ENCODE results near the gene TAX1BP3. TPM values are rescaled to one million over a fixed set of nuclear protein-coding genes. Genes with fewer than 3 reads are reported as not detected.

Gene TAX1BP3
- polyA plus RNA-seq, 1 of the 3 experiments (the other 2 are of a cell fraction): 192 TPM

DNA sequence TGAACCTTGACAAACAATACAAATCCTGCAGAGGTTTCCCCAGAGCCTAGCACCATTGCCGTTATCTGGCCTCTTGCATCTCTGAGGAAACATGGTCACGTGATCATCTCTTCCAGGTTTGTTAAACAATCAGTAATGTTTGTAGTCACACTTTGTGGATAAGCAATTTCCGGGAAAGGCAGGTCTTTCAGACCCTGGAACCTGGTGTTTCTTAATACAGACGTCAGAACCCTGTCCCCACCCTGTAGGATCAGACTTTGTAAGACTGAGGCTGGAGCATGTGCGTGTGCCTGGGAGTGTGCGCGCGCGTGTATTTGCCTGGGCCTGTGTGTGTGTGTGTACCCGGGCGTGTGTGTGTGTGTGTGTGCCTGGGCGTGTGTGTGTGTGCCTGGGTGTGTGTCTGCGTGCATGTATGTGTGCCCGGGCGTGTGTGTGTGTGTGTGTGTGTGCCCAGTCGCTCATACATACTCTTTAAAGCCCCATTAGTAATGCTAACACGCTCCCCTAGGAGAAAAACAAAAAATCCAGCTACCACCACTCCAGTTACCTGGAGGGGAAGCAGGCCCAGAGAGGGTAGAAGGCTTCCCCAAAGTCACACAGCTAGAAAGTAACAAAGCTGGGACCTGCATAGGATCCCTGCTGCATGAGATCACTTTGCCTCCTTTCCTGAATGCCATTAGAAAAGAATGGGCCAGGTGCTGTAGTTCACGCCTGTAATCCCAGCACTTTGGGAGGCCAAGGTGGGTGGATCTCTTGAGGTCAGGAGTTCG lies 26.5 kb downstream of the TAX1BP3 start:
- no peaks in the 10 kb centered on the region for H3K27me3 ChIP-seq (ENCODE audit: insufficient read depth)
- peaks cover 0 to 3% of the 10 kb centered on the region in 2 experiments; a peak in 1 of 4 replicates for H3K4me1 ChIP-seq (ENCODE audit: control insufficient read depth in 1 of 2, insufficient read depth in 2 of 2, low read depth in 1 of 2, low read length in 1 of 2)
- no peak overlapping the region for H2AFZ ChIP-seq (ENCODE audit: low read depth)
- H3K9me3 ChIP-seq: no peaks in the 10 kb centered on the region
- no peaks in the 10 kb centered on the region for H4K20me1 ChIP-seq (ENCODE audit: insufficient read depth)
- DNase-seq: no peak
- 71% methylated on average over 18 of the region's 19 CpGs for WGBS (ENCODE audit: low lambda C conversion rate)
- ChIA-PET POLR2A (no interaction called here), CTCF (interaction anchor here (1.0 to 1.5 kb wide), 3 partner anchors 41 to 106 kb away, joined by 3 read pairs; no protein-coding TSS in a partner anchor)
- no peak overlapping the region for H3K9ac ChIP-seq
- no peaks in the 10 kb centered on the region for H3K36me3 ChIP-seq (replicated peaks in 1 of 2; ENCODE audit: control insufficient read depth in 1 of 2, insufficient read depth in 2 of 2, low read length in 1 of 2)
- no peak overlapping the region for H3K4me3 ChIP-seq (ENCODE audit: low read depth in 2 of 2, low read length in 1 of 2)
- H3K9me2 ChIP-seq: no peaks in the 10 kb centered on the region
- H3K79me2 ChIP-seq (ENCODE audit: insufficient read depth): no peaks in the 10 kb centered on the region
- H3F3A ChIP-seq (replicated peaks; ENCODE audit: insufficient read depth): no peaks in the 10 kb centered on the region
- TF ChIP-seq SMC3 (IDR thresholded peaks at IDR 0.05; ENCODE audit: low read depth, low read length) (no peak), TCF12 (IDR thresholded peaks at IDR 0.05) (no peak), FOXJ3 (CRISPR knock-in tag; IDR thresholded peaks at IDR 0.05) (no peak), JUND (IDR thresholded peaks at IDR 0.05) (no peak), RFX5 (IDR thresholded peaks at IDR 0.05; ENCODE audit: low read length) (no peak)
- TF ChIP-seq, protein P1, sequence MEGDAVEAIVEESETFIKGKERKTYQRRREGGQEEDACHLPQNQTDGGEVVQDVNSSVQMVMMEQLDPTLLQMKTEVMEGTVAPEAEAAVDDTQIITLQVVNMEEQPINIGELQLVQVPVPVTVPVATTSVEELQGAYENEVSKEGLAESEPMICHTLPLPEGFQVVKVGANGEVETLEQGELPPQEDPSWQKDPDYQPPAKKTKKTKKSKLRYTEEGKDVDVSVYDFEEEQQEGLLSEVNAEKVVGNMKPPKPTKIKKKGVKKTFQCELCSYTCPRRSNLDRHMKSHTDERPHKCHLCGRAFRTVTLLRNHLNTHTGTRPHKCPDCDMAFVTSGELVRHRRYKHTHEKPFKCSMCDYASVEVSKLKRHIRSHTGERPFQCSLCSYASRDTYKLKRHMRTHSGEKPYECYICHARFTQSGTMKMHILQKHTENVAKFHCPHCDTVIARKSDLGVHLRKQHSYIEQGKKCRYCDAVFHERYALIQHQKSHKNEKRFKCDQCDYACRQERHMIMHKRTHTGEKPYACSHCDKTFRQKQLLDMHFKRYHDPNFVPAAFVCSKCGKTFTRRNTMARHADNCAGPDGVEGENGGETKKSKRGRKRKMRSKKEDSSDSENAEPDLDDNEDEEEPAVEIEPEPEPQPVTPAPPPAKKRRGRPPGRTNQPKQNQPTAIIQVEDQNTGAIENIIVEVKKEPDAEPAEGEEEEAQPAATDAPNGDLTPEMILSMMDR (IDR thresholded peaks at IDR 0.05): no peak
- H3K27ac ChIP-seq (ENCODE audit: low read depth in 2 of 2, low read length in 1 of 2): no peak overlapping the region
- no peak overlapping the region for H3K4me2 ChIP-seq

DNA sequence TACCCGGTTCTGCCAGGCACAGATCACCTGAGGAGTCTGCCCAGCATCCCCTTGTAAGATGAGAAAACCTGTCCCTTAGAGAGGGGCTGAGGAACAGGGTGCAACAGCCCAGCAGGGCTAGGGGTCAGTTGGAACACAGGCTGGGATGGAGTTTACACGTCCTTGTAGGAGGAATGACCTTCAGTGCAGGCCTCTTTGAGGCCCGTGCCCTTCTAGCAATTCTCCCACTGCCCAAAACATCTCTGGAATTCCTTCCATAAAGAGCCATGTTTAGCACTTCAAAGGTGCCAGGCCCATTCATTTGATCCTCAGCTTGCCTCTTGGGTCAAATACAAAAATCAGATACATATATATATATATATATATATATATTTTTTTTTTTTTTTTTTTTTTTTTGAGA lies 27.4 kb downstream of the TAX1BP3 start:
- DNase-seq: no peak
- peaks cover 0 to 3% of the 10 kb centered on the region in 2 experiments; a peak in 1 of 4 replicates for H3K4me1 ChIP-seq (ENCODE audit: control insufficient read depth in 1 of 2, insufficient read depth in 2 of 2, low read depth in 1 of 2, low read length in 1 of 2)
- H3K9me3 ChIP-seq: no peaks in the 10 kb centered on the region
- no peaks in the 10 kb centered on the region for H3F3A ChIP-seq (replicated peaks; ENCODE audit: insufficient read depth)
- H3K9me2 ChIP-seq: no peaks in the 10 kb centered on the region
- 94% methylated on average over 3 of the region's 3 CpGs for WGBS (ENCODE audit: low lambda C conversion rate)
- H3K4me3 ChIP-seq (ENCODE audit: low read depth in 2 of 2, low read length in 1 of 2): no peak overlapping the region
- POLR2A ChIA-PET: no interaction called here
- no peak overlapping the region for H3K27ac ChIP-seq (ENCODE audit: low read depth in 2 of 2, low read length in 1 of 2)
- CTCF ChIA-PET: interaction anchor here (1.5 kb wide), 1 partner anchor 42 kb away, joined by 3 read pairs; no protein-coding TSS in a partner anchor
- H3K27me3 ChIP-seq (ENCODE audit: insufficient read depth): no peaks in the 10 kb centered on the region
- H3K36me3 ChIP-seq (replicated peaks in 1 of 2; ENCODE audit: control insufficient read depth in 1 of 2, insufficient read depth in 2 of 2, low read length in 1 of 2): no peaks in the 10 kb centered on the region
- no peak for TF ChIP-seq ELF1 (IDR thresholded peaks at IDR 0.05)
- TF ChIP-seq MEF2A (IDR thresholded peaks at IDR 0.05; ENCODE audit: borderline replicate concordance, low read depth): no peak
- TF ChIP-seq, protein P2, sequence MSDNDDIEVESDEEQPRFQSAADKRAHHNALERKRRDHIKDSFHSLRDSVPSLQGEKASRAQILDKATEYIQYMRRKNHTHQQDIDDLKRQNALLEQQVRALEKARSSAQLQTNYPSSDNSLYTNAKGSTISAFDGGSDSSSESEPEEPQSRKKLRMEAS (IDR thresholded peaks at IDR 0.05; ENCODE audit: low read depth): no peak
- TF ChIP-seq, protein P3, sequence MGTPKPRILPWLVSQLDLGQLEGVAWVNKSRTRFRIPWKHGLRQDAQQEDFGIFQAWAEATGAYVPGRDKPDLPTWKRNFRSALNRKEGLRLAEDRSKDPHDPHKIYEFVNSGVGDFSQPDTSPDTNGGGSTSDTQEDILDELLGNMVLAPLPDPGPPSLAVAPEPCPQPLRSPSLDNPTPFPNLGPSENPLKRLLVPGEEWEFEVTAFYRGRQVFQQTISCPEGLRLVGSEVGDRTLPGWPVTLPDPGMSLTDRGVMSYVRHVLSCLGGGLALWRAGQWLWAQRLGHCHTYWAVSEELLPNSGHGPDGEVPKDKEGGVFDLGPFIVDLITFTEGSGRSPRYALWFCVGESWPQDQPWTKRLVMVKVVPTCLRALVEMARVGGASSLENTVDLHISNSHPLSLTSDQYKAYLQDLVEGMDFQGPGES (IDR thresholded peaks at IDR 0.05; ENCODE audit: low read depth, low read length): no peak
- TF ChIP-seq NFIC (IDR thresholded peaks at IDR 0.05; ENCODE audit: borderline replicate concordance): no peak
- TF ChIP-seq TCF12 (IDR thresholded peaks at IDR 0.05): no peak
- TF ChIP-seq NRF1 (IDR thresholded peaks at IDR 0.05; ENCODE audit: low read depth, low read length): no peak
- H4K20me1 ChIP-seq (ENCODE audit: insufficient read depth): no peaks in the 10 kb centered on the region
- no peak overlapping the region for H2AFZ ChIP-seq (ENCODE audit: low read depth)
- no peak overlapping the region for H3K4me2 ChIP-seq
- no peak overlapping the region for H3K9ac ChIP-seq
- H3K79me2 ChIP-seq (ENCODE audit: insufficient read depth): no peaks in the 10 kb centered on the region
